HCT116 (cell line): ENCODE measurements around the gene CDC42BPB. TPM values are rescaled to one million over a fixed set of nuclear protein-coding genes. Genes with fewer than 3 reads are reported as not detected.

Experiments
- ATAC-seq: fragments of 200-7000 bp; cut with Tn5 transposase; 2 replicates; pipeline ENCODE4 v1.9.1; 2020; ENCODE audit warnings: mild to moderate bottlenecking, moderate library complexity
- BruUV-seq: library from RNA; stranded (reverse); fragments of 400-500 nt; replicated peaks from 2 replicates; lab custom pipeline; 2021; lab: Mats Ljungman, UMichigan
- CTCF ChIA-PET: fragments of 300-600 bp; sonication (Branson Sonifier 250); formaldehyde crosslinking; loops from one replicate; lab custom pipeline; 2021; ENCODE audit warnings: antibody characterized with exemption; lab: Charles Lee
- POLR2A ChIA-PET: fragments of 300-600, 350-600 bp; sonication (Branson Sonifier 250); formaldehyde crosslinking; loops from one replicate; lab custom pipeline; 2021; ENCODE audit warnings: antibody characterized with exemption; lab: Charles Lee
- RAD21 ChIA-PET, 2 experiments: fragments of 300-600 bp; sonication (Branson Sonifier 250); formaldehyde crosslinking; loops; one replicate each; lab custom pipeline; 2023; ENCODE audit warnings: low total read pairs in 2 of 2; ENCODE audit not compliant: uncharacterized antibody in 2 of 2, unreplicated experiment in 2 of 2, low non-redundant PET in 1 of 2; lab: Charles Lee
- DNase-seq: peaks from one replicate; pipeline ENCODE4 v3.0.0-alpha.2; 2010; ENCODE audit warnings: low read depth, low spot score
- H2AFZ ChIP-seq: fragments of 200-600 bp; shearing (Covaris generic), sonication (generic); 2 replicates; pipeline ENCODE4 v1.6.1; 2017; ENCODE audit warnings: low read depth, mixed run types, mixed read lengths, antibody characterized with exemption, low read length; ENCODE audit not compliant: poor library complexity, severe bottlenecking
- H3K27ac ChIP-seq: 2 replicates; pipeline ENCODE4 v1.5.1; 2012; ENCODE audit warnings: low read depth, low read length
- H3K27me3 ChIP-seq: fragments of 200-600 bp; sonication (generic); 2 replicates; pipeline ENCODE4 v1.6.1; 2016; ENCODE audit warnings: mixed run types, low read length, mixed read lengths; ENCODE audit not compliant: insufficient read depth
- H3K36me3 ChIP-seq, 2 experiments: fragments of 200-500 bp in 1 of 2; fragments of 200-600 bp in 1 of 2; sonication (Bioruptor generic) in 1 of 2; sonication (generic) in 1 of 2; 2 replicates each; pipeline versions ENCODE4 v1.5.1 to v1.6.1; 2014 to 2016; ENCODE audit warnings: low read length in 2 of 2, inconsistent platforms in 1 of 2, mixed read lengths in 1 of 2, mixed run types in 1 of 2; ENCODE audit not compliant: insufficient read depth in 2 of 2, control insufficient read depth in 1 of 2
- H3K4me1 ChIP-seq, 2 experiments: fragments of 200-600 bp in 1 of 2; sonication (generic) in 1 of 2; 2 replicates each; pipeline versions ENCODE4 v1.5.1 to v1.6.1; 2012 to 2017; ENCODE audit warnings: low read length in 2 of 2, inconsistent platforms in 1 of 2, mild to moderate bottlenecking in 1 of 2, mixed read lengths in 1 of 2, mixed run types in 1 of 2, moderate library complexity in 1 of 2; ENCODE audit not compliant: insufficient read depth in 2 of 2, control insufficient read depth in 1 of 2
- H3K4me2 ChIP-seq: fragments of 200-600 bp; sonication (generic); 2 replicates; pipeline ENCODE4 v1.6.1; 2017; ENCODE audit warnings: mixed run types, low read length, mixed read lengths
- H3K4me3 ChIP-seq, 2 experiments: fragments of 200-600 bp in 1 of 2; sonication (generic) in 1 of 2; replicated peaks in 1 of 2; 2 replicates each; pipeline ENCODE4 v1.5.1; 2011 to 2016; ENCODE audit warnings: low read length in 2 of 2, control low read depth in 1 of 2, low read depth in 1 of 2, mild to moderate bottlenecking in 1 of 2, mixed read lengths in 1 of 2, mixed run types in 1 of 2
- H3K79me2 ChIP-seq: fragments of 200-600 bp; sonication (generic); 2 replicates; pipeline ENCODE4 v1.6.1; 2017; ENCODE audit warnings: mild to moderate bottlenecking, mixed run types, low read length, moderate library complexity, mixed read lengths; ENCODE audit not compliant: insufficient read depth
- H3K9ac ChIP-seq: fragments of 200-600 bp; sonication (generic); 2 replicates; pipeline ENCODE4 v1.6.1; 2016; ENCODE audit warnings: low read length, mixed read lengths
- H3K9me2 ChIP-seq: fragments of 200-600 bp; sonication (generic), shearing (Covaris generic); 2 replicates; pipeline ENCODE4 v1.6.1; 2017; ENCODE audit warnings: mixed run types, mild to moderate bottlenecking, moderate library complexity; ENCODE audit not compliant: insufficient read depth
- H3K9me3 ChIP-seq, 2 experiments: fragments of 200-500 bp in 1 of 2; fragments of 200-600 bp in 1 of 2; sonication (Bioruptor generic) in 1 of 2; sonication (generic) in 1 of 2; 2 replicates each; pipeline ENCODE4 v1.6.1; 2014 to 2017; ENCODE audit warnings: low read length in 2 of 2, mixed read lengths in 2 of 2, inconsistent platforms in 1 of 2, low read depth in 1 of 2, mild to moderate bottlenecking in 1 of 2, mixed run types in 1 of 2, moderate library complexity in 1 of 2; ENCODE audit not compliant: control insufficient read depth in 1 of 2, insufficient read depth in 1 of 2
- H4K20me1 ChIP-seq: fragments of 200-600 bp; sonication (generic), shearing (Covaris generic); 2 replicates; pipeline ENCODE4 v1.6.1; 2017; ENCODE audit warnings: mixed run types, mild to moderate bottlenecking, moderate library complexity; ENCODE audit not compliant: insufficient read depth
- CBX3 ChIP-seq: IDR thresholded peaks from 2 replicates; pipeline ENCODE4 v1.6.1; 2012; ENCODE audit warnings: low read depth
- ELF1 ChIP-seq: IDR thresholded peaks from 2 replicates; pipeline ENCODE4 v1.6.1; 2012; ENCODE audit warnings: low read depth, borderline replicate concordance
- EZH2 ChIP-seq: fragments of 200-600 bp; sonication (generic); IDR thresholded peaks from 2 replicates; pipeline ENCODE4 v1.6.1; 2017; ENCODE audit warnings: antibody characterized with exemption, mixed run types
- FOSL1 ChIP-seq: IDR thresholded peaks from 2 replicates; pipeline ENCODE4 v1.6.1; 2012; ENCODE audit warnings: low read depth
- RAD21 ChIP-seq: IDR thresholded peaks from 2 replicates; pipeline ENCODE4 v1.6.1; 2012; ENCODE audit warnings: low read depth, mild to moderate bottlenecking
- TCF7L2 ChIP-seq: IDR thresholded peaks from 2 replicates; pipeline ENCODE4 v1.7.0; 2011; ENCODE audit warnings: borderline replicate concordance, inconsistent platforms; ENCODE audit not compliant: insufficient read depth, insufficient read length; ENCODE audit errors: extremely low read depth
- YY1 ChIP-seq: IDR thresholded peaks from 2 replicates; pipeline ENCODE4 v1.6.1; 2011; ENCODE audit warnings: low read length, low read depth, moderate library complexity, mild to moderate bottlenecking; ENCODE audit not compliant: insufficient replicate concordance; ENCODE audit errors: extremely low read depth
- ZFX ChIP-seq: fragments of 450-650 bp; IDR thresholded peaks from 2 replicates; pipeline ENCODE4 v1.6.1; 2017
- intact Hi-C: fragments of 100-400 bp; cut with micrococcal nuclease; formaldehyde crosslinking; loops from 2 replicates; pipeline ENCODE4 v1.10.0; 2022
- total RNA-seq: library from RNA; stranded (reverse); gene quantifications from one replicate; pipeline ENCODE4 v1.2.1, GENCODE V29; 2021; ENCODE audit not compliant: unreplicated experiment
- TF ChIP-seq, protein P1 (sequence below): IDR thresholded peaks from 2 replicates; pipeline ENCODE4 v1.6.1; 2012

Gene CDC42BPB
- total RNA-seq, 1 experiment from 2014 or later, result 85.6 TPM

DNA sequence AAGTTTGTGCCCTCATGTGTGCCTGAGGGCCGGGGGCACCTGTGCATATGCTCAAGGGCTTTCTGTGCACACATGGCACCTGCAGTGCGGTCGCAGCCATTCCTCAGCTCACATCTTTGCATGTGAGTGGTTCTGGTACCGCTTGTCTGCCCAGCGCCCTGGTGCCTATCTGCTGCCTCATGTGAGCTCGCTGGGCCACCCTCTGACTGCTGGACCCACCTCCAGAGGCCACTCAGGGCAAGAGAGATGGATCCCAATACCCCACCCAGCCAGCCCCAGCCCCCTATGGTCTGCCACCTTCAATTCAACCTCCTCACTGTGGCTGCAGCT, 140.3 kb downstream of the CDC42BPB start (continued):
- TF ChIP-seq YY1, result no peak
- no peak for TF ChIP-seq RAD21
- TF ChIP-seq FOSL1, result no peak
- TF ChIP-seq, protein P1, sequence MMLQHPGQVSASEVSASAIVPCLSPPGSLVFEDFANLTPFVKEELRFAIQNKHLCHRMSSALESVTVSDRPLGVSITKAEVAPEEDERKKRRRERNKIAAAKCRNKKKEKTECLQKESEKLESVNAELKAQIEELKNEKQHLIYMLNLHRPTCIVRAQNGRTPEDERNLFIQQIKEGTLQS, result no peak

DNA sequence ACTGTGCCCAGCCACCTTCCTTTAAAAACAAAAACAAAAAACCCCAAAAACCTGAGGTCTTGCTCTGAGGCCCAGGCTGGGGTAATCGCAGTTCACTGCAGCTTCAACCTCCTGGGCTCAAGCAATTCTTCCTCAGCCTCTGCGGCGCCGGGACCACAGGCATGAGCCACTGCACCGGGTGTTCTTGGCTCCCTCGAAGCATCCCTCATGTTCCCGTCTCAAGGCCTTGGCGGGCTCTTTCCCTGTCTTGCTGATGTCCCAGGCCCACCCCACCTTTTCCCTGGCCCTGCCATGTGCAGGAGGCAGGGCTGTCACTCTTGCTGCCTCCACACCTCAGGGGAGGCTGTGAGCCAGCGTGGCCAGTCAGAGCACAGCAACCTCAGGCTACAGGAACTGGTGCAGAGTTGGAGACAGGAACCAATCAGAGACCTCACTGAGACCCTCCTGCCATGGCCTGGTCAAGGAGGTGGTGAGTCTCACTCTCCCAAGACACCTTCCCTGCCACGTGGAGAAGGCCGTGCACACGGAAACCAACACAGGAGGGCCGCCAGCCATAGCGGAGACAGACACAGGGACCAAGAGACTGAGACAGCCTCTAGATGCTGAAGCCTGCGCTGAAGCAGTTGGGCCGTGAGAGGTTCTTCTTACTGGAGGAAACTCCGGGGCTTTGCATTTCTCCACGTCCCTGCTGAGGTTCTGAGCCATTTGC, 140.8 kb downstream of the CDC42BPB start:
- H3K4me2 ChIP-seq, result no peak overlapping the region
- no peaks in the 10 kb centered on the region for H3K27me3 ChIP-seq
- RAD21 ChIA-PET, result no interaction called here
- H3K36me3 ChIP-seq, result no peaks in the 10 kb centered on the region
- no peak overlapping the region for H2AFZ ChIP-seq
- H3K79me2 ChIP-seq, result no peaks in the 10 kb centered on the region
- CTCF ChIA-PET, result interaction anchor here (2.1 to 2.2 kb wide), 2 partner anchors 222 kb away, joined by 11 to 15 read pairs; no protein-coding TSS in a partner anchor
- intact Hi-C loops, result loop anchor here (5.0 to 10.0 kb wide), 2 partner anchors 322 to 479 kb away; partner anchors contain the start of gene RCOR1
- no TSS peak for BruUV-seq
- no peak overlapping the region for H3K27ac ChIP-seq
- no peaks in the 10 kb centered on the region for H3K9me3 ChIP-seq
- H3K9ac ChIP-seq, result no peak overlapping the region
- TF ChIP-seq EZH2 (no peak), ELF1 (no peak), TCF7L2 (no peak), CBX3 (no peak), ZFX (no peak)
- TF ChIP-seq, all 23 proteins: peak for 0
- H4K20me1 ChIP-seq, result no peaks in the 10 kb centered on the region
- POLR2A ChIA-PET, result no interaction called here
- DNase-seq (no peak), ATAC-seq (no peak)
- H3K4me3 ChIP-seq, result no peak overlapping the region
- H3K9me2 ChIP-seq, result no peaks in the 10 kb centered on the region
- H3K4me1 ChIP-seq, result no peaks in the 10 kb centered on the region
